ENCODE measurements around the gene AIFM2. TPM values are rescaled to one million over a fixed set of nuclear protein-coding genes. Genes with fewer than 3 reads are reported as not detected.

Gene AIFM2
- total and polyA plus RNA-seq, 4 donors = 5.0 to 20.3 (median 9.7) TPM

DNA sequence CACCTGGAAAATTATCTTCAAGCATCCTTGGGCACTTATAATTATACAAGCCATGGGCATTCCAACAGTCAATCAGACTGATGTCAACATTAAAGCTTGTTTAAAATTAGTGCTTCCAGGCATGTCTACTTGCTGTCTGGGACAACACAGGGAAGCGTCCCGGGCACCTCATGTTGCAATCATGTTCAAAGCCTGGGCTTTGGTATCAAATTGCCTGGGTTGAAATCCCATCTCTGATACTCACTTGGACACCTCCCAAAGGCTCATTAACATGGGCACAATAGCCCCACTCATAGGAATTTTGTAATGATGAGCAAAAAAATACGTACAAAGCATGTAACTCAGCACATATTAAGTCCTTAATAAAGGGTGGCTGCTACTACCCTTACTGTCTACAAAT lies 14.4 kb downstream of the AIFM2 start:
- H3K27ac ChIP-seq (ENCODE audit: low read depth in 1 of 2, low read length in 2 of 2) = no peak overlapping the region
- H3K9me3 ChIP-seq (ENCODE audit: control insufficient read depth in 4 of 4, low read length in 3 of 4) = no peaks in the 10 kb centered on the region
- H3K27me3 ChIP-seq (ENCODE audit: control insufficient read depth in 4 of 4, insufficient read depth in 4 of 4, low read length in 3 of 4) = no peaks in the 10 kb centered on the region
- H3K36me3 ChIP-seq (ENCODE audit: control insufficient read depth in 4 of 4, insufficient read depth in 3 of 4, low read depth in 1 of 4, low read length in 3 of 4) = peaks cover 3 to 38% (median 20%) of the 10 kb centered on the region in 4 donors
- peaks cover 0 to 6% (median 0%) of the 10 kb centered on the region in 4 donors for H3K4me1 ChIP-seq (ENCODE audit: control insufficient read depth in 4 of 4, insufficient read depth in 4 of 4, low read length in 3 of 4)
- no peak for TF ChIP-seq GABPA (IDR thresholded peaks at IDR 0.05 in 1 of 2, conservative IDR thresholded peaks at IDR 0.05 in 1 of 2)
- no peak for TF ChIP-seq SP1 (IDR thresholded peaks at IDR 0.05)
- TF ChIP-seq ATF3 (IDR thresholded peaks at IDR 0.05) = no peak
- TF ChIP-seq MAX (IDR thresholded peaks at IDR 0.05) = no peak
- TF ChIP-seq JUND (IDR thresholded peaks at IDR 0.05) = no peak
- no peak for TF ChIP-seq NR2F2 (IDR thresholded peaks at IDR 0.05)
- TF ChIP-seq, protein P1, sequence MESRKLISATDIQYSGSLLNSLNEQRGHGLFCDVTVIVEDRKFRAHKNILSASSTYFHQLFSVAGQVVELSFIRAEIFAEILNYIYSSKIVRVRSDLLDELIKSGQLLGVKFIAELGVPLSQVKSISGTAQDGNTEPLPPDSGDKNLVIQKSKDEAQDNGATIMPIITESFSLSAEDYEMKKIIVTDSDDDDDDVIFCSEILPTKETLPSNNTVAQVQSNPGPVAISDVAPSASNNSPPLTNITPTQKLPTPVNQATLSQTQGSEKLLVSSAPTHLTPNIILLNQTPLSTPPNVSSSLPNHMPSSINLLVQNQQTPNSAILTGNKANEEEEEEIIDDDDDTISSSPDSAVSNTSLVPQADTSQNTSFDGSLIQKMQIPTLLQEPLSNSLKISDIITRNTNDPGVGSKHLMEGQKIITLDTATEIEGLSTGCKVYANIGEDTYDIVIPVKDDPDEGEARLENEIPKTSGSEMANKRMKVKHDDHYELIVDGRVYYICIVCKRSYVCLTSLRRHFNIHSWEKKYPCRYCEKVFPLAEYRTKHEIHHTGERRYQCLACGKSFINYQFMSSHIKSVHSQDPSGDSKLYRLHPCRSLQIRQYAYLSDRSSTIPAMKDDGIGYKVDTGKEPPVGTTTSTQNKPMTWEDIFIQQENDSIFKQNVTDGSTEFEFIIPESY (IDR thresholded peaks at IDR 0.05) = no peak
- TF ChIP-seq HNF4A (conservative IDR thresholded peaks at IDR 0.05) = no peak
- no peak for TF ChIP-seq HNF4G (IDR thresholded peaks at IDR 0.05)
- TF ChIP-seq EGR1 (IDR thresholded peaks at IDR 0.05; ENCODE audit: low read depth in 2 of 2) = no peak
- TF ChIP-seq RAD21 (IDR thresholded peaks at IDR 0.05) = no peak
- TF ChIP-seq YY1 (IDR thresholded peaks at IDR 0.05) = no peak
- TF ChIP-seq REST (IDR thresholded peaks at IDR 0.05) = no peak
- TF ChIP-seq TAF1 (conservative IDR thresholded peaks at IDR 0.05) = no peak
- no peak overlapping the region for H3K4me3 ChIP-seq (ENCODE audit: low read depth in 1 of 3, low read length in 3 of 3)
- DNase-seq (ENCODE audit: low spot score) = no peak
- no peak overlapping the region for H3K9ac ChIP-seq (ENCODE audit: low read depth in 1 of 2, low read length in 2 of 2)
- WGBS = 58% methylated on average over 3 of the region's 3 CpGs

- no peaks in the 10 kb centered on the region for H3K27me3 ChIP-seq (ENCODE audit: control insufficient read depth in 4 of 4, insufficient read depth in 4 of 4, low read length in 3 of 4)
- H3K4me3 ChIP-seq (ENCODE audit: low read depth in 1 of 3, low read length in 3 of 3) = no peak overlapping the region
- H3K27ac ChIP-seq (ENCODE audit: low read depth in 1 of 2, low read length in 2 of 2) = no peak overlapping the region
- H3K36me3 ChIP-seq (ENCODE audit: control insufficient read depth in 4 of 4, insufficient read depth in 3 of 4, low read depth in 1 of 4, low read length in 3 of 4) = peaks cover 3 to 37% (median 19%) of the 10 kb centered on the region in 4 donors
- 93% methylated on average over 10 of the region's 10 CpGs for WGBS
- H3K4me1 ChIP-seq (ENCODE audit: control insufficient read depth in 4 of 4, insufficient read depth in 4 of 4, low read length in 3 of 4) = peaks cover 0 to 6% (median 0%) of the 10 kb centered on the region in 4 donors
- no peaks in the 10 kb centered on the region for H3K9me3 ChIP-seq (ENCODE audit: control insufficient read depth in 4 of 4, low read length in 3 of 4)
- no peak for DNase-seq (ENCODE audit: low spot score)
- H3K9ac ChIP-seq (ENCODE audit: low read depth in 1 of 2, low read length in 2 of 2) = no peak overlapping the region
- TF ChIP-seq SP1 (IDR thresholded peaks at IDR 0.05) (no peak), RXRA (IDR thresholded peaks at IDR 0.05) (no peak), JUND (IDR thresholded peaks at IDR 0.05) (no peak), HNF4G (IDR thresholded peaks at IDR 0.05) (no peak), MAX (IDR thresholded peaks at IDR 0.05) (no peak), TAF1 (conservative IDR thresholded peaks at IDR 0.05) (no peak), REST (IDR thresholded peaks at IDR 0.05) (no peak), ATF3 (IDR thresholded peaks at IDR 0.05) (no peak), EGR1 (IDR thresholded peaks at IDR 0.05; ENCODE audit: low read depth in 2 of 2) (no peak), NR2F2 (IDR thresholded peaks at IDR 0.05) (no peak), FOXA2 (IDR thresholded peaks at IDR 0.05) (no peak), GABPA (IDR thresholded peaks at IDR 0.05 in 1 of 2, conservative IDR thresholded peaks at IDR 0.05 in 1 of 2) (no peak), RAD21 (IDR thresholded peaks at IDR 0.05) (no peak), HNF4A (conservative IDR thresholded peaks at IDR 0.05) (no peak), YY1 (IDR thresholded peaks at IDR 0.05) (no peak)
- TF ChIP-seq, protein P1 (IDR thresholded peaks at IDR 0.05) = no peak
Observed at GRCh38 chr10:70117646-70118045, 15.0 kb downstream of the AIFM2 start.

Data from liver (tissue), 9 donors.